ENCODE results near the gene SUN5.

Gene SUN5

DNA sequence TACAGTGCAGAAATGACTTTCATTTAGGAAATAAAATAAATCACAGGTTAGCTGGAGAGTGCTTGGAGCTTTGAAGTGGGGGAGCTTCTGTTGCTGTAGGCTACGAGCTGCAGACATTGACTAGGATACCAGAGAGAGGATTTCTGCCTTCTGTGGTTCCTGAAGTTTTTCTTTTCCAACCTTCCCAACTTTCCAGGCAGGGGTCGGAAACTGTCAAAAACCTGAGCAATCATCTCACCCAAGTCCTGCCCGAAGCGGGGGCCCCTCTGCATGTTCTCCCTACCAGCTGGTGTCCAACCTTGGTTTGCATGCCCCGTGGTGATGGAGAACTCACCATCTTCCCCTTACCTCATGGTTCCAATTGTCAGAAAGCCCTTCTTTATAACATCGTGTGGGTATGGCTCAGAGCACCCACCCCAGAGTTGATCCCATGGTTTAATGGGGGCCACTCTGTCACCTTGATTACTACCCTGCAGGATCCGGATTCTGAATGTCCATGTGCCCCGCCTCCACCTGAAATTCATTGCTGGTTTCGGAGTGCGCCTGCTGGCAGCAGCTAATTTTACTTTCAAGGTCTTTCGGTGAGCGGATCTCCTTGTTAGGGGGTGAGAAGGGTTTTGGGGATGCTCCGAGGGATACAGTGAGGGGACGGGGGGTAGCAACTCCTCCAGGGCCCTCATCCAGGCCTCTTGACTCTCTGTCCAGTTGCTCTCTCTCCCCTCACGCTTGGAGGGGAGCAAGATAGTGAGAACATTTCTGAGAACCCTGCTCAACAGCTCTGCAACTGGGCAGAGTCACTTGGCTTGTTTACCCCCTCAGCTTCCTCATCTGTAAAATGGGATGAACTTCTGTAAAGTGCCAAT lies 8.3 kb upstream of the SUN5 start:
- DNase-seq, result no peak

DNA sequence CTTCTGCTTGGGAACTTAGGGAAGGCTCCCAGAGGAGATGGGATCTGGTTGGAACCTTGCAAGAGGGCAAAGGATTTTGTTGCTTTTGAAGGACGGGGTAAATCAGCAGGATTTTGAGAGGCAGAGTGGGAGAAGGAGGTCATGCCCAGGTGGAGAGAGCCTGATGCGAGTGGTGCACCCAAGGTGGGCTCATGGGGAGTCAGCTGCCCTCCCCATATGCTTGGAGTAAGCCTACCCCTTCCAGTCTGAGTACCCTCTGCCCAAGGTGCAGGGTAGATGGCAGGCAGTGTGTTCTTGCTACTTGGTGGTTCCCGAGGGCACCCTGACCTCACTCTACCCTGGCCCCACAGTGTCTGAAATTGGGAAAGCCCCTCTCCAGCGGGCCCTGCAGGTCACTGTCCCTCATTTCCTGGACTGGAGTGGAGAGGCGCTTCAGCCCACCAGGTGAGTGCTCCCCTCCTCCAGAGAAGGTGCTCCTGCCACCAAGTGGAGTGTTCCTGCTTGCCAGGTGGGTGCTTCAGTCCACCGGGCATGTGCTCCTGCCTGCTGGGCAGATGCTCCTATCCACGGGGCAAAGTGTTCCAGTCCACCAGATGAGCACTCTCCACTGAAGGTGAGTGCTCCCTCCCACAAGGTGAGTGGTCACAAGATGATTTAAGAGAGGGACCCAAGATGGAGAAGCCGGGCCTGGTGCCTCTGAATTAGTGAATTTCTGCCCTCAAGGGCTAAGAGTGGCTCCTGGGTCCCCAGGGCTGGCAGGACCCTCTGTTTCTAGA lies 6.6 kb upstream of the SUN5 start:
- no peak for DNase-seq

DNA sequence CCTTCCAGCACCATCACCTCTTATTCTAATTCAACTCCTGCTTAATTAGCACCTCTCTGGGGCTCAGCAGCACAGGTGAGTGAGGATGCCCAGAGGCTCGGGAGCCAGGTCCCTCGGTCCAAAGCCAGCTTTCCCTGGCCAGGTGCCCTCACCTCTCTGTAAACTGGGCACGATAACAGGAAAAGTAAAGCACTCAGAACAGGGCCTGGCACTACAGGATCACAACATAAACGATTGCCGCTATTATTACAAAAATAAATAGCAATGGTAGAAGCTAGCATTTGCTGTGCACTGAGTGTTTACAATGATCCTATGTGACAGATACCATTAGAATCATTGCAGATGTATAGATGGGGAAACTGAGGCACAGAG lies 5.9 kb upstream of the SUN5 start:
- no peak for DNase-seq

DNA sequence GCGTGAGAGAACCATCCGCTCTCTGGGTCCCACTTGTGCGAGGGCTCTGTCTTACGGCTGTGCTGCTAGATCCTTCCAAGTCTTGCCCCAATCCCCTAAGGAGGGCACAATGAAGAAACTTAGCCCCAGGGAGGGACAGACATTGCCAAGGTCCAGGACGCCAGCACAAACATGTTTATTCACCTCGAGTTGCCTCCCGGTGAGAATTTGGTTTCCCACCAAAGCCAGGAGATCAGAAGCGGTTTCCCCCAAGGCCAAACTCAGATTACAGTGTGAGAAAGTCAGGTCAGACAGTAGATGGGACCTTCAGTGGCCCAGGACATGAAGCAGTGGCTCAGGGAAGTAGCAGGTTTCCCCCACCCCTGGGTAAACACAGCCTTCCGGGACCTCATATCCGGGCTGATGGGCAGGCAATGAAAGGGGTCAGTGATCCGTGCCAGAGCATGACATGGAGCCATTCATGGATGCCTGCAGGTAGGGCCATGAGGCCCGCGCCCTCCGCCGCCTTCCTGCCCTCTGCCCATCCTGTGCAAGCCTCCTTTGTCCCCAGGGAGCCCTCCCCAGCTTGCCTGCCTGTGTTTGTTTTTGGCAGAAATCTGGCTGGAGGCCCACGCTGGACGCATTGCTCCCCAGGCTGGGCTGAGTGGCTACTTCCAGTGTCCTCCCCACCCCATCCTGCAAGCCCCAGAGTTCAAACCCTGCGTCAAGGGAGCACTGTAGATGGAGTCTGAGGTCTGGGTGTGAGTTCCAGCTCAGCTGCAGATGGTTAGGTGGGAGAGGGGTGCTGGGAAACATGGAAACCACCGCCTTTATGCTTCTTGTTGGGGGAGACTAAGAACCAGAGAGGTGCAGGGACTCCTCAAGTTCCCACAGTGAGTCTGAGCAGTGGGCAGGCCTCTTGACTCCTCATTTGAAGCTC lies 5.2 kb upstream of the SUN5 start:
- no peak for DNase-seq

DNA sequence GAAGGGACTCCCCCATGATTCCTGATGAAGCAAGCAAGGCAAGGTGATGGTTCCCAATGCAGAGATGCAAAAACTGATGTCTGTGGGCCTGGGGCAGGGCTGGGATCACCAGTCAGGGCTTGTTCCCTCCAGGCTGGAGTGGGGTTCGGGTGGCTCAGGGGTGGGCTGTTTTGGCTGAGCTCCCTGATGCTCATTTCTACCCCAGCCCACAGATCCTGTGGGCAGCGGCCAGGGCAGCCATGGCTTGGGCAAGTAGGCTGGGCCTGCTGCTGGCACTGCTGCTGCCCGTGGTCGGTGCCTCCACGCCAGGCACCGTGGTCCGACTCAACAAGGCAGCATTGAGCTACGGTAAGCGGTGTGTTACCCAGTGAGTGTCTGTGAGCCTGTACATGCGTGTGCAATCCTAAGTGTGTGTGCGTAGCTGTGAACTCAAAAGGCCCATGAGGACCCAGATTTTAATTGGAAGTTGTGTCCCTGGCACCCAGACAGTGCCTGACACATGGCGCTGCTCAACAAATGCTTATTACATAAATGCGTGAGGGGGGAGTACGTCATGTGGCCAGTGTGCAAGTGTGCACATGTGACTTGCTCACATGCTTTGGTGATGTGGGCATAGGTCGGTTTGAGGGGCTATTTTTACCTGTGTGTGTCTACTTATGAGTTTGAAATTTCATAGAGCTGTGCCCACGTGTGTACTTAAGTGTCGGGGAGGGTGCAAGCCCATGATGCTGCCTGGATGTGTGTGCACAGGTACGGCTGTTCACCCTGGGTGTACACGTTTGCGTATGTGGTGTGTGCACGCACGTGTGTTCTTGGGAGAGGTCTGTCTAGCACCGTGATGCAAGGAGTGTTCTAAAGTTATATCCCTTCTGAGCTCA lies 4.3 kb upstream of the SUN5 start:
- no peak for DNase-seq

DNA sequence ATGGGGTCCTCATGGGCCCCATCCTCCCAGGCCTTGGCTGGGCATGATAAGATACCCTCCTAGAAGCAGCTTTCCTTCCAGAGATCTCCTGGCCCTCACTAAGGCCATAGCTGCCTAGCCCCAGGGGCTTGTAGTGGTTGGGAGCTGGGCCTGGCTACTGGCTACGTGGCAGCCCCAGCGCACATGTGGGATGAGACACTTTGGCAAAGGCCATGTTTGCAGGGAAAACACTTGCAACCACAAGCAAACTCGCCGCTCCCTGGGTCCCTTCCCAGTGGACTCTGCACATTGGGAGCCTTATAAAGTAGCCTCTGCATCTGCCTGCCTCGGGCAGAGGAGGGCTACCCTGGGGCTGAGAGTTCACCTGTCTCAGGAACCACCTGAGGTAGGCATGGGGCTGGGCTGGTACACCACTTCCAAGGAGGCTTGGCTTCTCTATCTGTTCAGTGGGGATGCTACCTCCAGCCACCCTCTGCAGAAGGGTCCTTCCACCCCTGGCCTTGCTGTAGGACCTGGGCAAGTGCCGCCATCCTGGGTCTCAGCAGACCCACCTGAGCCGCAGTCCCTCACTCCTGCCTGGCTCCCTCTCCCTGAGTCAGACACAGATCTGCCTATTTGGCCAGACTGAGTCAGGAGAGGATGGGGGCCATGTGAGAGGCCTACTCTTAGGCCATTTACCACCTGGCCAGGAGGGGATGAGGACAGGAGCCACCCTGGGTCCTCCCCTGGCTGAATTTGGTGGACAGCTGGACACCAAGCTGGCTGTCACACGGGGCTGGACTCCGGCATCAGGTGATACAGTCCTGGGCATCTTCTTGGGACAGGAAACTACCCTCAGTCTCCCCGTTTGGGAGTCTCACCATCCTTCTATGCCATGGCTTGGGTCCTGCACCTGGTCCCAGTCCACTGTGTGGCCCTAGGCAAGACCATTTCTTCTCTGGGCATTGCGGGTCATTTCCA lies 3.4 kb upstream of the SUN5 start, which contains the start of gene BPIFB2:
TSS of gene BPIFB2 (plus strand) at position 329 of the 960 bp plus-strand sequence. CDS start 871 bp downstream, outside the sequence.
- DNase-seq, result no peak

DNA sequence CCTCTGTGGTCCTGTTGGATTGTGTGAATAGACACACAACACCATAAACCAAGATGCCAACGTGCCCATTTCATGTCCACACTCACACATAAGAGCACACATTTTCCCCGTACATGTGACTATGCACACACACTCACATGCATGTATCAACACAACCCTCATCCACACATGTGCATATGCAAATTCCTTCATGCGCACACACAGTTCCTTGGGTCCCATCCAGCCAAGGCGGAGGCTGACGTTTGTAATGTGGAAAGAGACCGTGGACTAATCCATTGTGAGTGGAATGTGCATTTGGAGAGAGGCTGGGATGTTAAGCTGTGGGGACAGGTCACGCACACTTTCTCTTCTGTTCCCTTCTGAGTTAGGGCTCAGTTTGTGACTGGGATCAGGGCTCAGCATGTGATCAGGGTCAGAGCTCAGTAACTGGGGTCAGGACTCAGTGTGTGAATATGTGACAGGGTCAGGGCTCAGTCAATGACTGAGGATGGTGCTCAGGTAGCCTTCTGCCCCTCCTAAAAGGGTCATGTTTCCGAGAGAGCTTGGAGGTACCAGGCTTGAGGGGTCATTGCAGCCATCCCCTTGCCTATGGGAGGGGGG lies 2.6 kb upstream of the SUN5 start:
- DNase-seq, result no peak

DNA sequence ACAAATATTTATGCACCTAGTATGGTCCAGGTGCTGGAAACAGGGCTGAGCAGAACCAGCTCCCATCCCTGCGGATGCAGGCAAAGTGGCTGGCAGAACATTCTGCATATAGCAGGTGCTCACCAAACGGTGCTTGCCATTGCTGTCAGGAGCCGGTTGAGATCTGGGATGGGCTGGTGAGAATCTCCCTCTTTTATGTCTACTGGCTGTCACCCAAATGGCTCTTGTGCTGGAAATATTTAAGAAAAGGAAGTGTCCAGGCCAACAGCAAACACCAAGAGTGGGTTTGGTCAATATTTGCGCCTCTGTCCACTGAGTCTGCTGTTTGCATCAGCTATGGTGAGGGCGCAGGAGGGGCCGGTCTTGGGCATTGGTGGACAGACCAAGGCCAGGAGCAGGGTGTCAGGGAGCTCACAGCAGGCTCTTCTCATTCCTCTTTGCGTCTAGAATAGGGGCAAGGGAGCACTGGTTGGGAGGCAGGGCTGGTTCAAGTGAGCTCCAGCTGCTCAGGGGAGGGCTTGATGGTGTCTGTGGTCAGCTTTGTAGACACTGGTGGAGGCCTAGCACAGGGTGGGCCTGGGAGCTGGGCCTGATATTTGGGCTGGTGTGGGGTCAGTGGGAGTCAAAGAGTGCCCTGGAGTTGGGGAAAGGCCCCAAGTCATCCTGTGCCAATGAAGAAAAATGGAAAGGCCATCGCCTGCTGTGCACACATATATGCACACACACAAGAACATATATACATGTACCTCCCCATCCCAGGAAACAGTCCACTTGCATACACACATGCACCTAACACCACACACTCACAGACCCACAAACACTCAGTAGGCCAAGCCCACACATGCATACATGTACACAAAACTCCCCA lies 1.9 kb upstream of the SUN5 start:
- no peak for DNase-seq

DNA sequence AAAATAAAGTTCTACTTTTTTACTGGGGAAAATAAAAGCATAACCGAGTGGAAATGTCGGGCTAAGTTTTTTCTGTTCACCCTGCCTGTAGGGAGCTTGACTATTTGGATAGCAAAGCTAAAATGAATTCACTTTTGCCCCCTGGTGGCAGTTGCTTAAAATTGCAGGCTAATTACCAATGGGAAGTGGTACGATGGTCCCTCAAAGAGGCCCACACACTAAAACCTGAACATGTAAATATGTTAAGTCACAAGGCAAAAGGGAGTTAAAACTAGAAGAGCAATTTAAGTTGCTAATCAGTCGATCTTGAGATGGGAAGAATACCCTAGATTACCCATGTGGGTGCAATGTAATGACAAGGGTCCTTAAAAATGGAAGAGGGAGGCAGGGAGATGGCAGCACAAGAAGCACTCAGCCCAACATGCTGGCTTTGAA lies 916 bp upstream of the SUN5 start:
- no peak for DNase-seq

DNA sequence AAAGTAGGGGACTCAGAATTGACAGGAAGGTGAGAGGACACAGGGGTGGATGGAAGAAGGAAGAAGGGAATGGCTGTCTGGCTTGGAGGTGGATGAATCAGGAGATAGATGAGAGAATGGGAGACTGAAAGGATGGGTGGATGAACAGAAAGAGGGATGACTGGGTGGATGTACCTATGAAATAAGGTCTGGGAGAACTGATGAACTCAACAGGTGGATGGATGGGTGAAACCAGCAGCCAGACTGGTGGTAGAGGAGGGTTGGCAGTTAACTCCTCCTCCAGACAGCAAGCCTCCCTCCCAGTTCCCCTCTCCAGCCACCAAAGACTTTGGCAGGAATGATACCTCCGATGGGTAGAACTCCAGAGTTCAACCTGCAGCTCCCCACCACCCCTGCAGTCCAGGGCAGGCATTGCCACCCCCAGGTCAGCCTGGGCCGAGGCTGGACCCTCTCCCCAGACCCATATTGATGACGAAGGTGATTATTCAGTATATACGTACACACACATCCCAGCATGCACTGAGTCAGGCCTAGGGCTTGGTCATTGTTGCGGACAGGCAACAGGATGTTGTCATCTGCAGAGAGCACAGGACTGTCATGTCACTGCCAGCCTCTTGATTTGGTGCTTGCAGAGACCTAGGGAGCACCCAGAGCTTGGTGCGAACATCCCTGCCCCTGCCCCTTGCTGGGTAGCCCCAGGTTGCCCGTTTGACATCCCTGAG lies 2.0 kb downstream of the SUN5 start:
- DNase-seq, result no peak

DNA sequence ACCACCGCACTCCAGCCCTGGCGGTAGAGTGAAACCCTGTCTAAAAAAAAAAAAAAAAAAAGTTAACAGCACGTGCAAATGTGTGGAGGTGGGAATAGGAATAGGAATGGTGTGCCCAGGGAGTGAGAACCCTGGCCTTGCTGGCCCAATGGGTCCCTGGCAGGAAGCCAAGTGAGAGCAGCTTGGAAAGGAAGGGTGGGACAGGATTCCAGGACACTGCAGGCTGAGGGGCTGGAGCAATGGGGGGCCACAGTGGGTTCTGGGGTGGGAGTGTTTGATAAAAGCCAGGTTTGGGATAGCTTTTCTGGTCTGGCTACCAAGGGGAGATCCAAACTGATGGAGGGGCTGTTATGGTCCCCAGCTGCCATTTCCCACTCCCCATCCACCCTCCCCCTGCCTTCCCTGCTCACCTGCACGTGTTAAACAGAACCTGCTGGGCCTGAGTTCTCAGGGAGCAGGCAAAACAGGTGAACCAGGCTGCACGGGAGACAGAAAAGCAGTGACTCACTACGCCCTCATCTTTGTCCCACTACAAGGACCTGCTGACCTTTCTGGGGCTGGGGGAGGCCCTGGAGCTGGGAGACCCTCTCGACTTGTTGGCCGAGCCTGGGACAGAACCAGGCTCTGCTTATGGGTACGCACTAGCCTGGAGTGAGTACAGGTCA lies 3.3 kb downstream of the SUN5 start:
- no peak for DNase-seq

DNA sequence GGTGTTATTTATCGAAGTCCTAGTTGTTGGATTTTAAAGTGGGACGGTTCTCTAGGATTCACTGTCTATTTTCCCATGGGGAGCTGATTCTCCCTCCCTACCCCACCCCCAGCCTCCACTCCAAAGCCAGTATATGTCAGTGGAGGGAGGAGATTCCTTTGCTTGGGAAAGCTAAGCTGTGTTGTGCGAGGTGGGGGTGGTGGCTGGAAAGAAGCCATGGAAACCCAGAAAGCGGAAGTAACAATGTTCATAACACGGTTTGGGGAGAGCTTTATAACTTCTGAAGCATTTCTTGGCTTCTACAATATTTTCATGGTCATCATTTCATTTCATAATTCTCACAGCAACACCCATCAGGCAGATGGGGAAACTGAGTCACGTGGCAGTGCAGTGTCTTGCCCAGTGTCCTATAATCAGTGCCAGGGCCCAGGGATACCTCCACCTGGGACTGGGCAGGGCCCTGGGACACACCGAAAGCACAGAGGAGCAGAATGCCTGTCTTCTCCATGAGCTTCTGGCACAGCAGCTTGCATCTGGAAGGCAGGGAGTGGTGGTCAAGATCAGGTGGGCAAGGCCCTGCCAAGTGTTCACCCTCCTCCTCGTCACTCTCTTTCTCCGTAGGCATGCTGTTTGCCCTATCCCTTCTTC lies 4.5 kb downstream of the SUN5 start:
- no peak for DNase-seq

DNA sequence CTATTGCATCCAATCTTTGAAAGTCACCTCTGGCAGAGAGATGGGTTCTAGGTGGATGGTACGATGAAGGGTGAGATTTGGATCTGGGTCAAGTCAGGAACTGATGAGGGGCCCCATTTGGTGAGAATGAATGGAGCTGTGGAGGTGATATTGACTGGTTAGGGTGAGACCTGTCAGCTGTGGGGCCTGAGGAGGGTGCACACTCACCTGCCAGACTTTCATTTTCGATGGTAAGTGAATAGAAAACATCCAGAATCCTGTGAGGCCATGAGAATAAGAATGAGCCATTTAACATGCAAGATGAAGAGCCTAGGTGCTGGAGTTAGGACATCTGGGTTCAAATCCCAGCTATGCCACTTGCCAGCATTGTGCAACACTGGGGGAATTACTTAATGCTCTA lies 6.8 kb downstream of the SUN5 start:
- DNase-seq, result no peak

DNA sequence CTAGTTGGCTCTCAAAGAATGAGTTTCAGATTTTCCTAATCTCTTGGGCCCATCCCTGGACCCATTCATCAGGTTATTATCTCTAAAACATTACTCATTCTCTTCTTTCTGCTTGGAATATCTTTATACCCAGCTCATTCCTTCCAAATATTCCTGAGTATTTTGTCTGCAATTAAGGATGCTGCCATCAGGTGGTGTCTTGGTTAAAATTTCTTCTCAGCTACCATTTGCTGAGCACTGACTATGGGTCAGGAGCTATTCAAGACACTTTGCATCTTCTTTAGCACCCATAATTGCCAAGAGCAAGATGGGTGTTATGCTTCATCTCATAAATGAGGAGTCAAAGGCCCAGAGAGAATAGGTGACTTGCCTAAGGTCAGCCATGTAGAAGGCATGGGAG lies 8.4 kb downstream of the SUN5 start:
- no peak for DNase-seq

DNA sequence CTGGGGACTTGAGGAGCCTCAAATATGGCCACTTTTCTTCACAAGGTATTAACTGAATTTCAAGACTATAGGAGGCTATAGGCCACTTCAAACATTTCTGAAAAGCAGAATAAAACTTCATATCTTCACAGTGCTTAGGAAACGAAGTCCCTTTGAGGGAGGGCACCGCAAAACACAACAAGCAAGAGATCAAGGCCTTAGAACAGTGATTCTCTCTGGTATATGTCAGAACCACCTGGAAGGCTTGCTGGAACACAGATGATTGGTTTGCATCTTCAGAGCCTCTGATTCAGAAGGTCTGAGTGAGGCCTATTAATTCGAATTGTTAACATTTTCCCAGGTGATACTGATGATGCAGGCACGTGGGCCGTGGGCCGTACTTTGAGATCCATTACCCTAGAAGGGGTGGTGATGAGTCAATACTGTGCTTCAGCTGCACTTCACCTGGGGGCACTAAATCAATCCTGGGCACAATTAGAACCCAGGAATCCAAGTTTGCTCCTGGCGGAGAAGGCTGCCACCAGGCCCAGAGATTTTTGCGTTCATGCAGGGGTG lies 10.7 kb downstream of the SUN5 start:
- DNase-seq, result no peak

DNA sequence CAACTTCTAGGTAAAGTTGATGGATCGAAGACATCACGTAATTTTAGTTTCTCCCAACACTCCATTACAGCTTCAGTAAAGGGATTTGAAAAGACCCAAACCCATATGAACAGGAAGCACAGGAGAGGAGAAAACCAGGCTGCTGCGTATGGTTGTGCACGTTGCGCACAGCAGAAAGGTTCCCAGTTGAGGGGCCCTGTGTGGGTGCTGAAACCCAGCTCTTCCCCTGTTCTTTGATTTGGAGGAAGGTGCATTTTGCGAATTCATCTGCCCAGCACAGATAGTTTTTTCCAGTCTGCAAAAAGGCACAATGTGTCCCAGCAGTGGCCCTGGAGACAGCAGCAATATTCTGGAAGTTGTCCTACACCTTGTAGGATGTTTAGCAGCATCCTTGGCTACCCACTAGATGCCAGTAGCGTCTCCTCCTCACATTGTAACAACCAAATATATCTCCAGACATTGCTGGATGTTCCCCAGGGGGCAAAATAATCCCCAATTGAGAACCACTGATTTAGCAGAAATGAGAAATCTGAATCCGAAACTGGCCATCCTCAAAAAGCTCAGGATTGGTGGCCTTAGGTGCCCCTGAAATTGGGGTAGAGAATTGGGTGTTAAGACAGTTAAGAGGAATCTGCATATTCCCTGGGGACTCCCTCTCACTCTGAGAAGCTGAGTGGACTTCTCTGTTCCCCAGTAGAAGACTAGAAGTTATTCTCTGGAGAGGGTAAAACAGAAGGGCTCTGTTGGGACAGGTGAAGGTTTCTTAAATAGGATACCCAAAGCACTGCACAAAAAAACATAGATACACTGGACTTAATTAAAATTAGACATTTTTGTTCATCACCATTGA lies 12.2 kb downstream of the SUN5 start:
- DNase-seq, result no peak
